HepG2 (cell line): ENCODE results near the gene USP10. TPM values are rescaled to one million over a fixed set of nuclear protein-coding genes. Genes with fewer than 3 reads are reported as not detected.

Experiments used
- ATF7-NPFF ChIP-seq: sonication (generic); formaldehyde crosslinking; IDR thresholded peaks from 2 replicates; pipeline ENCODE4 v1.8.1; 2023; ENCODE audit warnings: mild to moderate bottlenecking, low read depth, missing genetic modification reagents, moderate library complexity
- CBX1 ChIP-seq: IDR thresholded peaks from one replicate; pipeline ENCODE4 v1.6.1; 2016; ENCODE audit warnings: antibody characterized with exemption, low read depth
- ETS1 ChIP-seq: sonication (generic); formaldehyde crosslinking; IDR thresholded peaks from 2 replicates; pipeline ENCODE4 v1.4.0; 2020; ENCODE audit warnings: missing genetic modification reagents
- GTF3A ChIP-seq: sonication (generic); formaldehyde crosslinking; conservative IDR thresholded peaks from 2 replicates; pipeline ENCODE4 v1.4.0; 2020; ENCODE audit warnings: mild to moderate bottlenecking, missing genetic modification reagents
- HOMEZ ChIP-seq: IDR thresholded peaks from 2 replicates; pipeline ENCODE4 v1.6.1; 2016; ENCODE audit warnings: low read depth
- MXD4 ChIP-seq: IDR thresholded peaks from 2 replicates; pipeline ENCODE4 v1.6.1; 2016; ENCODE audit warnings: mild to moderate bottlenecking, missing biosample characterization, missing genetic modification reagents
- NFYC ChIP-seq: IDR thresholded peaks from 2 replicates; pipeline ENCODE4 v1.6.1; 2016; ENCODE audit warnings: missing genetic modification reagents, missing compliant biosample characterization
- NR2F6 ChIP-seq, 2 experiments: IDR thresholded peaks; 2 replicates each; pipeline ENCODE4 v1.6.1; 2016; ENCODE audit warnings: antibody characterized with exemption in 1 of 2, mild to moderate bottlenecking in 1 of 2
- PATZ1 ChIP-seq: sonication (generic); formaldehyde crosslinking; IDR thresholded peaks from 2 replicates; pipeline ENCODE4 v1.4.0; 2020; ENCODE audit warnings: missing genetic modification reagents
- POGZ ChIP-seq: sonication (generic); formaldehyde crosslinking; IDR thresholded peaks from 2 replicates; pipeline ENCODE4 v1.4.0; 2020; ENCODE audit warnings: mild to moderate bottlenecking, missing genetic modification reagents
- RBM39 ChIP-seq: fragments of 200-400 bp; formaldehyde crosslinking; IDR thresholded peaks from one replicate; pipeline ENCODE4 v1.6.1; 2018; ENCODE audit warnings: antibody characterized with exemption, mild to moderate bottlenecking, low read depth, low read length; ENCODE audit not compliant: poor library complexity, severe bottlenecking
- SATB2 ChIP-seq: sonication (generic); formaldehyde crosslinking; IDR thresholded peaks from 2 replicates; pipeline ENCODE4 v1.5.0; 2020; ENCODE audit warnings: missing genetic modification reagents
- TGIF2 ChIP-seq: IDR thresholded peaks from 2 replicates; pipeline ENCODE4 v1.6.1; 2016; ENCODE audit warnings: control low read depth, missing compliant biosample characterization
- ZBED4 ChIP-seq: sonication (generic); formaldehyde crosslinking; IDR thresholded peaks from 2 replicates; pipeline ENCODE4 v1.4.0; 2020; ENCODE audit warnings: missing genetic modification reagents, borderline replicate concordance
- ZBTB2 ChIP-seq: sonication (generic); formaldehyde crosslinking; IDR thresholded peaks from 2 replicates; pipeline ENCODE4 v1.8.0; 2022; ENCODE audit warnings: low read depth, missing genetic modification reagents
- ZNF660 ChIP-seq: sonication (generic); formaldehyde crosslinking; IDR thresholded peaks from 2 replicates; pipeline ENCODE4 v1.5.1; 2020; ENCODE audit warnings: mild to moderate bottlenecking, low read depth, missing genetic modification reagents, borderline replicate concordance
- ZNF773 ChIP-seq: sonication (generic); formaldehyde crosslinking; IDR thresholded peaks from 2 replicates; pipeline ENCODE4 v1.4.0; 2020; ENCODE audit warnings: missing genetic modification reagents, borderline replicate concordance
- ZNF841 ChIP-seq: sonication (generic); formaldehyde crosslinking; IDR thresholded peaks from 2 replicates; pipeline ENCODE4 v1.8.1; 2023; ENCODE audit warnings: missing genetic modification reagents, borderline replicate concordance
- polyA plus RNA-seq, 8 experiments: library from polyadenylated mRNA; depleted of rRNA in 3 of 8; stranded (reverse) in 7 of 8; unstranded in 1 of 8; fragments of >200 nt; fragmentation: Illumina TruSeq in 4 of 8; extraction: Trizol in 4 of 8; gene quantifications; 2 replicates each; pipeline versions ENCODE4 v1.2.1 to v1.2.3, GENCODE V29; 2011 to 2016; ENCODE audit warnings: low read depth in 4 of 8, missing spikeins in 1 of 8, mixed read lengths in 1 of 8; ENCODE audit not compliant: insufficient read depth in 1 of 8
- total RNA-seq, 5 experiments: library from RNA; depleted of rRNA; stranded (reverse); fragments of >200 nt; fragmentation: Illumina TruSeq; extraction: Trizol; gene quantifications; 2 replicates each; pipeline ENCODE4 v1.2.3, GENCODE V29; 2016; ENCODE audit warnings: low read depth in 1 of 5

USP10 gene
- total and polyA plus RNA-seq, 2 of the 13 experiments (the other 11 are each of a cell fraction or from before 2014, with no cell fraction given): 79.1 to 122 TPM

GRCh38 chr16:84712801-84713775 is 13.3 kb downstream of the USP10 start (continued):
- TF ChIP-seq ZBED4 (no peak), ZNF660 (no peak), ETS1 (CRISPR knock-in tag) (no peak), PATZ1 (peak; percentile 76), CBX1 (peak; percentile 33), POGZ (CRISPR knock-in tag) (no peak), ATF7-NPFF (CRISPR knock-in tag) (no peak), ZNF773 (CRISPR knock-in tag) (no peak), SATB2 (CRISPR knock-in tag) (no peak), GTF3A (CRISPR knock-in tag) (no peak), RBM39 (no peak), HOMEZ (CRISPR knock-in tag) (0 out of 2 replicates have a peak, but pooled peaks have one; percentile 15), TGIF2 (CRISPR knock-in tag) (0 out of 2 replicates have a peak, but pooled peaks have one; percentile 49), MXD4 (no peak), ZBTB2 (CRISPR knock-in tag) (no peak), ZNF841 (CRISPR knock-in tag) (no peak), NFYC (CRISPR knock-in tag) (no peak), NR2F6 (IDR thresholded peaks at IDR 0.05) (no peak), NR2F6 (CRISPR knock-in tag; IDR thresholded peaks at IDR 0.05) (0 out of 2 replicates have a peak, but pooled peaks have one; percentile 13)
